B cell (primary cell): Measurements from ENCODE around the gene RAB6B. TPM values are rescaled to one million over a fixed set of nuclear protein-coding genes. Genes with fewer than 3 reads are reported as not detected.

ENCODE experiments used
- ATAC-seq: fragments of 200-7000 bp; cut with Tn5 transposase; one replicate; pipeline ENCODE4 v1.10.0; 2021; ENCODE audit warnings: low read depth, mild to moderate bottlenecking, moderate number of reproducible peaks, moderate library complexity
- CTCF ChIA-PET: fragments of 350-600 bp; sonication (Branson Sonifier 250); formaldehyde crosslinking; loops from one replicate; lab custom pipeline; 2021; ENCODE audit warnings: antibody characterized with exemption, inconsistent platforms; lab: Charles Lee
- POLR2A ChIA-PET: fragments of 350-600 bp; sonication (Branson Sonifier 250); formaldehyde crosslinking; loops from one replicate; lab custom pipeline; 2021; ENCODE audit warnings: antibody characterized with exemption; lab: Charles Lee
- DNase-seq: peaks from one replicate; pipeline ENCODE4 v3.0.0; 2013
- H2AFZ ChIP-seq: 2 replicates; pipeline ENCODE4 v1.6.1; 2012; ENCODE audit warnings: mild to moderate bottlenecking, low read depth, low read length; ENCODE audit not compliant: insufficient read depth, poor library complexity, severe bottlenecking
- H3K27ac ChIP-seq, 2 donors: 1 replicate in 1 of 2; 2 replicates in 1 of 2; pipeline ENCODE4 v1.5.1; 2012 to 2013; ENCODE audit warnings: low read length in 2 of 2, mild to moderate bottlenecking in 2 of 2, moderate library complexity in 1 of 2
- H3K27me3 ChIP-seq, 4 experiments: fragments of 200-600 bp in 1 of 4; sonication (generic) in 1 of 4; replicated peaks in 1 of 4; 1 replicate in 2 of 4; 2 replicates in 2 of 4; pipeline versions ENCODE4 v1.6.1 to v1.7.0; 2013 to 2016; ENCODE audit warnings: low read length in 3 of 4, mild to moderate bottlenecking in 2 of 4, mixed read lengths in 1 of 4, moderate library complexity in 1 of 4; ENCODE audit not compliant: insufficient read depth in 4 of 4, control insufficient read depth in 3 of 4; ENCODE audit errors: control extremely low read depth in 1 of 4
- H3K36me3 ChIP-seq, 2 experiments: replicated peaks in 1 of 2; 1 replicate in 1 of 2; 2 replicates in 1 of 2; pipeline versions ENCODE4 v1.6.1 to v1.7.1; 2013; ENCODE audit warnings: low read length in 1 of 2; ENCODE audit not compliant: insufficient read depth in 2 of 2, control insufficient read depth in 1 of 2; ENCODE audit errors: control extremely low read depth in 1 of 2, extremely low read depth in 1 of 2
- H3K4me1 ChIP-seq, 2 donors: fragments of 200-600 bp in 1 of 2; sonication (generic) in 1 of 2; 1 replicate in 1 of 2; 2 replicates in 1 of 2; pipeline versions ENCODE4 v1.5.1 to v1.6.1; 2013 to 2017; ENCODE audit warnings: low read length in 2 of 2; ENCODE audit not compliant: control insufficient read depth in 2 of 2, insufficient read depth in 2 of 2
- H3K4me2 ChIP-seq: replicated peaks from 2 replicates; pipeline ENCODE3; 2012; ENCODE audit warnings: mild to moderate bottlenecking, low read depth, low read length; ENCODE audit not compliant: poor library complexity, severe bottlenecking
- H3K4me3 ChIP-seq, 5 experiments: fragments of 200-600 bp in 1 of 5; sonication (generic) in 1 of 5; 1 replicate in 3 of 5; 2 replicates in 2 of 5; pipeline versions ENCODE4 v1.5.1 to v1.7.0; 2011 to 2016; ENCODE audit warnings: low read length in 4 of 5, mild to moderate bottlenecking in 4 of 5, low read depth in 2 of 5, control low read depth in 1 of 5, moderate library complexity in 1 of 5; ENCODE audit not compliant: insufficient read depth in 1 of 5; ENCODE audit errors: control extremely low read depth in 1 of 5, extremely low read depth in 1 of 5
- H3K79me2 ChIP-seq: fragments of 200-600 bp; sonication (generic); one replicate; pipeline ENCODE4 v1.6.0; 2016; ENCODE audit warnings: low read length; ENCODE audit not compliant: control insufficient read depth, insufficient read depth
- H3K9ac ChIP-seq: fragments of 200-600 bp; sonication (generic); 2 replicates; pipeline ENCODE4 v1.6.1; 2017; ENCODE audit warnings: mild to moderate bottlenecking, low read length, moderate library complexity
- H3K9me3 ChIP-seq, 3 donors: one replicate each; pipeline versions ENCODE4 v1.6.1 to v1.7.1; 2013; ENCODE audit warnings: low read length in 2 of 3; ENCODE audit not compliant: control insufficient read depth in 2 of 3, insufficient read depth in 1 of 3; ENCODE audit errors: control extremely low read depth in 1 of 3
- H4K20me1 ChIP-seq: 2 replicates; pipeline ENCODE4 v1.6.0; 2012; ENCODE audit warnings: mild to moderate bottlenecking, low read length; ENCODE audit not compliant: insufficient read depth, control insufficient read depth, poor library complexity, severe bottlenecking
- H3K27ac Mint-ChIP-seq: one replicate; pipeline ENCODE4 v1.8.0; 2021; ENCODE audit warnings: mixed read lengths
- H3K27me3 Mint-ChIP-seq: one replicate; pipeline ENCODE4 v1.8.0; 2021; ENCODE audit warnings: mixed read lengths
- H3K4me1 Mint-ChIP-seq: one replicate; pipeline ENCODE4 v1.8.0; 2021; ENCODE audit warnings: mixed read lengths
- H3K4me3 Mint-ChIP-seq: one replicate; pipeline ENCODE4 v1.8.0; 2021; ENCODE audit warnings: mixed read lengths
- H3K9me3 Mint-ChIP-seq: one replicate; pipeline ENCODE4 v1.8.0; 2022; ENCODE audit warnings: mixed read lengths; ENCODE audit not compliant: insufficient read depth
- EZH2 ChIP-seq: IDR thresholded peaks from 2 replicates; pipeline ENCODE4 v1.6.1; 2012; ENCODE audit warnings: borderline replicate concordance, low read depth, mild to moderate bottlenecking, moderate library complexity, low read length; ENCODE audit not compliant: insufficient read depth, poor library complexity, severe bottlenecking
- WGBS: methylation state at CpG from one replicate; pipeline ENCODE4 v1.1.5; 2013; ENCODE audit warnings: missing lambda C conversion rate; ENCODE audit not compliant: insufficient coverage; 5-methylcytosine and 5-hydroxymethylcytosine counted together
- intact Hi-C: fragments of 100-400 bp; cut with micrococcal nuclease; formaldehyde crosslinking; loops from one replicate; pipeline ENCODE4 v1.10.0; 2022
- polyA plus RNA-seq: library from polyadenylated mRNA; depleted of rRNA; stranded (reverse); fragments of >200 nt; gene quantifications from 2 replicates; pipeline ENCODE4 v1.2.3, GENCODE V29; 2012
- total RNA-seq, 2 donors: library from RNA; stranded (reverse); fragments of 120-200 nt in 1 of 2; gene quantifications; 1 replicate in 1 of 2; 2 replicates in 1 of 2; pipeline versions ENCODE4 v1.2.3 to v1.2.4, GENCODE V29; 2013 to 2022
- TF ChIP-seq, protein P1 (sequence below): fragments of 200-600 bp; IDR thresholded peaks from one replicate; pipeline ENCODE4 v1.8.0; 2022; ENCODE audit warnings: antibody characterized with exemption, mild to moderate bottlenecking

Gene RAB6B
- total and polyA plus RNA-seq, 2 donors (not counting 1 experiment from before 2014, with no cell fraction given), result not detected

DNA sequence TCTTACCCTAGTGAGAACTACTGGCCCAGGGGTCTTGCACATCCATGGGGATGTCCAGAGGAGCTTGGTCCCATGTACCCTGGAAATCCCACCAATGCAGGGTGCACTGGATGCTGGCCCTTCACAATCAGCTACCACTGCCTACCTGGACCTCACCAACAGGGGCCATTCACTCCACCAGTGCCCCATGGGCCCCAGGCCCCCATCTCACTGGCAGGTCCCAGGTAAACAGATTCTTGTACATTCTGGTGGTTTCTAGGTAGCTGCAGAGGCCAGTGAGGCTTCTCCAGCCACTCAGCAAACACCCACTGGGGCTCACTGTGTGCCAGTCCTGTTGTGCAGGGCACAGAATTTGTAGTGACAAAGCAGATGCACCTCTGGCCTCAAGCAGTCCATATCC lies 24.9 kb downstream of the RAB6B start:
- H3K4me3 Mint-ChIP-seq, result no peak overlapping the region
- no peak overlapping the region for H3K27ac ChIP-seq
- H3K27me3 Mint-ChIP-seq, result peaks cover 33% of the 10 kb centered on the region
- no peaks in the 10 kb centered on the region for H3K4me1 ChIP-seq
- H3K36me3 ChIP-seq, result no peaks in the 10 kb centered on the region
- H3K9me3 Mint-ChIP-seq, result no peaks in the 10 kb centered on the region
- H3K27me3 ChIP-seq, result peaks cover 0 to 2% (median 0%) of the 10 kb centered on the region in 4 experiments
- POLR2A ChIA-PET, result no interaction called here
- H3K27ac Mint-ChIP-seq, result no peak overlapping the region
- intact Hi-C loops, result no loop called here
- H3K4me2 ChIP-seq, result no peak overlapping the region
- H4K20me1 ChIP-seq, result no peaks in the 10 kb centered on the region
- TF ChIP-seq, protein P1, sequence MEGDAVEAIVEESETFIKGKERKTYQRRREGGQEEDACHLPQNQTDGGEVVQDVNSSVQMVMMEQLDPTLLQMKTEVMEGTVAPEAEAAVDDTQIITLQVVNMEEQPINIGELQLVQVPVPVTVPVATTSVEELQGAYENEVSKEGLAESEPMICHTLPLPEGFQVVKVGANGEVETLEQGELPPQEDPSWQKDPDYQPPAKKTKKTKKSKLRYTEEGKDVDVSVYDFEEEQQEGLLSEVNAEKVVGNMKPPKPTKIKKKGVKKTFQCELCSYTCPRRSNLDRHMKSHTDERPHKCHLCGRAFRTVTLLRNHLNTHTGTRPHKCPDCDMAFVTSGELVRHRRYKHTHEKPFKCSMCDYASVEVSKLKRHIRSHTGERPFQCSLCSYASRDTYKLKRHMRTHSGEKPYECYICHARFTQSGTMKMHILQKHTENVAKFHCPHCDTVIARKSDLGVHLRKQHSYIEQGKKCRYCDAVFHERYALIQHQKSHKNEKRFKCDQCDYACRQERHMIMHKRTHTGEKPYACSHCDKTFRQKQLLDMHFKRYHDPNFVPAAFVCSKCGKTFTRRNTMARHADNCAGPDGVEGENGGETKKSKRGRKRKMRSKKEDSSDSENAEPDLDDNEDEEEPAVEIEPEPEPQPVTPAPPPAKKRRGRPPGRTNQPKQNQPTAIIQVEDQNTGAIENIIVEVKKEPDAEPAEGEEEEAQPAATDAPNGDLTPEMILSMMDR, result no peak
- no peak for TF ChIP-seq EZH2
- H3K9ac ChIP-seq, result no peak overlapping the region
- H3K9me3 ChIP-seq, result peaks cover 0 to 5% (median 0%) of the 10 kb centered on the region in 3 donors
- no peak overlapping the region for H2AFZ ChIP-seq
- no peak overlapping the region for H3K4me3 ChIP-seq
- no peak for ATAC-seq
- CTCF ChIA-PET, result no interaction called here
- no peaks in the 10 kb centered on the region for H3K79me2 ChIP-seq
- no peak for DNase-seq
- H3K4me1 Mint-ChIP-seq, result no peaks in the 10 kb centered on the region

DNA sequence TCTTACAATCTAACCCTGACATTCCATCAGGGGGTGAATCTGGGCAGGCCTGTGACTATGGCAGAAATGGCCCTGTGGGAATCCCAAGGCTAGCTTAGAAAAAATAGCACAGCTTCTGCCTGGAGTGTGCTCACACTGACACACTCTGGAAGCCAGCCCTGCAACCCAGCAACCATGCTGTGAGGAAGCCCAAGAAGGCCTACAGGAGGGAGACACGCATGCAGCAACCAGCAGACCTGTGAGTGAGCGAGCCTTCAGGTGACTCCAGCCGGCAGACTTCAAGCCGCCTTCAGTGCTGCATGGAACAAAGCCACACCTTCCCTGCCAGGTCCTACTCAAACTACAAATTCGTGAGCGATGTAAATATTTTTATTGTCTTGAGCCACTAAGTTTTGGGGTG lies 26.1 kb downstream of the RAB6B start:
- WGBS, result 96% methylated on average over 4 of the region's 6 CpGs
- POLR2A ChIA-PET, result no interaction called here

More for the DNA sequence above, 26.1 kb downstream of the RAB6B start:
- no peaks in the 10 kb centered on the region for H3K4me1 ChIP-seq
- CTCF ChIA-PET, result no interaction called here
- H2AFZ ChIP-seq, result no peak overlapping the region
- Mint-ChIP-seq H3K4me3 (no peak overlapping the region), H3K9me3 (no peaks in the 10 kb centered on the region), H3K27ac (no peak overlapping the region), H3K27me3 (peaks cover 30% of the 10 kb centered on the region), H3K4me1 (no peaks in the 10 kb centered on the region)
- no peaks in the 10 kb centered on the region for H3K27me3 ChIP-seq
- no peaks in the 10 kb centered on the region for H3K79me2 ChIP-seq
- H3K9me3 ChIP-seq, result peaks cover 0 to 5% (median 0%) of the 10 kb centered on the region in 3 donors
- H3K36me3 ChIP-seq, result no peaks in the 10 kb centered on the region
- intact Hi-C loops, result no loop called here
- H4K20me1 ChIP-seq, result no peaks in the 10 kb centered on the region
- no peak overlapping the region for H3K4me3 ChIP-seq
- no peak overlapping the region for H3K27ac ChIP-seq
- no peak overlapping the region for H3K9ac ChIP-seq
- ATAC-seq, result no peak
- TF ChIP-seq, protein P1, result no peak
- no peak for TF ChIP-seq EZH2
- no peak for DNase-seq
- no peak overlapping the region for H3K4me2 ChIP-seq
